Breast epithelium (tissue), 4 donors: ENCODE results near the gene ZFR2. TPM values are rescaled to one million over a fixed set of nuclear protein-coding genes. Genes with fewer than 3 reads are reported as not detected.
"Not testable (repeated sequence)": the region's sequence is repeated elsewhere in the genome, so short reads cannot be mapped to it uniquely, and the experiment has no call there.

ENCODE experiments used
- DNase-seq, 2 donors: peaks; one replicate each; pipeline ENCODE4 v3.0.0-alpha.2; 2019; ENCODE audit warnings: low spot score in 2 of 2
- H3K27ac ChIP-seq, 2 donors: fragments of 200-600 bp; sonication (generic) in 1 of 2; one replicate each; pipeline ENCODE4 v1.5.1; 2016 to 2019; ENCODE audit warnings: mild to moderate bottlenecking in 1 of 2
- H3K27me3 ChIP-seq, 2 donors: fragments of 200-600 bp; sonication (generic) in 1 of 2; one replicate each; pipeline versions ENCODE4 v1.5.1 to v1.6.0; 2017 to 2019; ENCODE audit warnings: control low read depth in 1 of 2, mild to moderate bottlenecking in 1 of 2
- H3K36me3 ChIP-seq: fragments of 200-600 bp; one replicate; pipeline ENCODE4 v1.5.1; 2019
- H3K4me1 ChIP-seq, 2 donors: fragments of 200-600 bp; sonication (generic); one replicate each; pipeline ENCODE4 v1.5.1; 2016 to 2019; ENCODE audit warnings: control low read depth in 1 of 2
- H3K4me3 ChIP-seq, 3 donors: fragments of 200-600 bp; sonication (generic); 1 replicate in 2 of 3; 2 replicates in 1 of 3; pipeline ENCODE4 v1.5.1; 2016 to 2019; ENCODE audit warnings: mild to moderate bottlenecking in 3 of 3, moderate library complexity in 2 of 3
- H3K9me3 ChIP-seq, 2 donors: fragments of 200-600 bp; sonication (generic) in 1 of 2; one replicate each; pipeline ENCODE4 v1.5.1; 2016 to 2019; ENCODE audit warnings: control low read depth in 1 of 2
- CTCF ChIP-seq, 3 donors: fragments of 450-650 bp; IDR thresholded peaks; one replicate each; pipeline ENCODE4 v1.5.1; 2016 to 2017; ENCODE audit warnings: antibody characterized with exemption in 3 of 3, mild to moderate bottlenecking in 3 of 3, moderate library complexity in 3 of 3
- POLR2A ChIP-seq: fragments of 450-650 bp; IDR thresholded peaks from one replicate; pipeline ENCODE4 v1.6.1; 2016; ENCODE audit warnings: antibody characterized with exemption, mild to moderate bottlenecking, moderate library complexity
- POLR2AphosphoS5 ChIP-seq, 3 donors: sonication (generic); formaldehyde crosslinking; IDR thresholded peaks; one replicate each; pipeline ENCODE4 v1.6.1; 2017; ENCODE audit warnings: antibody characterized with exemption in 3 of 3
- intact Hi-C: fragments of 100-400 bp; cut with DNase I; formaldehyde crosslinking; loops from one replicate; pipeline ENCODE4 v1.15.1; 2023; ENCODE audit warnings: low total_unique reads
- total RNA-seq, 3 donors: library from RNA; depleted of rRNA; stranded (reverse); fragments of >200 nt; gene quantifications; one replicate each; pipeline ENCODE4 v1.1.0, GENCODE V29; 2016

Gene ZFR2
- total RNA-seq, 3 donors from 2014 or later, result 0.98 TPM; not detected in 2

DNA sequence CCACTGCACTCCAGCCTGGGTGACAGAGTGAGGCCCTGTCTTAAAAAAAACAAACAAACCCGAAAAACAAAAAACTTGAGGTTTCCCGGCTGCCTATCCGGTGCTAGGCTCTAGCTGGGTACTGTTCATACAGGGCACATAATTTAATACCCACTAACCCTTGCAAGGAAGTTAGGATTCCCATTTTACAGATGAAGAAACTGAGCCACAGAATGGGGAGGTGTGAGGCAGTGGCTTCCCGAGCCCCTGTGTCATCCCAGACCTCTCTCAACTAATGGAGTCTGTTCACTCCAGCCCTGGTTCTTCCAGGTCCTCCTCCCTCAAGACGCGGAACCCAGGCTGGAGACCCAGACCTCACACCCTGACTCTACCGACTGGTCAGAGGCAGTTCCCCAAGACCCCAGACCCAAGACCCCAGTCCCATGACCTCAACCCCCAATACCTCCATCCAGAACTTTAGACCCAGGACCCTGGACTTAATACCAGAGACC is 107.9 kb downstream of the ZFR2 start:
- Histone ChIP-seq H3K4me3 (peak overlapping the region; percentile 86 to 91 (median 88)), H3K9me3 (no peaks in the 10 kb centered on the region), H3K27ac (peak overlapping the region; percentile 86 to 98), H3K27me3 (no peaks in the 10 kb centered on the region), H3K4me1 (no peaks in the 10 kb centered on the region), H3K36me3 (no peaks in the 10 kb centered on the region)
- no peak for DNase-seq
- intact Hi-C loops, result no loop called here
- TF ChIP-seq POLR2A (no peak), CTCF (IDR thresholded peaks at IDR 0.05) (no peak), POLR2AphosphoS5 (IDR thresholded peaks at IDR 0.05) (no peak)

DNA sequence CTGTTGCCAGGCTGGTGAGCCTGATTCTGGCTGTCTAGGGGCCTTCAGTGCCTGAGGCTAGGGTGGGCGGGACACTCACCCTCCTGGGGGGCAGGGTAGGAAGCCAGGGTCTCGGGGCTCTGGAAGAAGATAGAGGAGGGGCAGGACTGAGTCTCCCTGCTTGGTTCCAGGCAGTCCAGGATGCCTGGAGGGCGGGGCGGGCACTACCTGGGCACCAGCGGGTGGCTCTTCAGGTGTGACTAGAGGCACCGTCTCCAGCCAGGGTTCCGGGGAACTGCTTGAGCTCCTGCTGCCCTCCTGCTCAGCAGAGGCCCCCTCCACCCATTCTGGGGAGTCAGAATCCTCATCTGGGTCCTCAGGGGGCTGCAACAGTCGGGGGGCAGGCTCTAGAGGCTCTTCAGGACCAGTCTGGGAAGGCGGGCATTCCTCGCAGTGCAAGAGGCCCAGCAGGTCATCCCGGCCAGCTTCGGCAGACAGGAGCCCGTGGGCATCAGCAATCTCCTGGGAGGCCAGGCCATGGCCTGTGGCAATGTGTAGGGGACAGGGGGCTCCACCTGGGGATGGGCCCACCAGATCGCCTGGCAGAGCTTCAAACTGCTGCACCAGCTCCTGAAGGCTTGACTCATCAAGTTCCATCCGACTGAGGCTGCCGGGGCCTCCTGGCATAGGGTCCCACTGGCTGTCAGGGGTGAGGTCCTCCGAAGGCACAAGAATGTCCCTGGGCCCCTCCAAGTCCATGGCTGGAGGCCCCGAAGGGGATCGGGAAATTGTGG is 109.2 kb downstream of the ZFR2 start:
- no peak overlapping the region for H3K27ac ChIP-seq
- DNase-seq, result no peak
- H3K36me3 ChIP-seq, result no peaks in the 10 kb centered on the region
- no peaks in the 10 kb centered on the region for H3K27me3 ChIP-seq
- intact Hi-C loops, result no loop called here
- H3K4me1 ChIP-seq, result no peaks in the 10 kb centered on the region
- H3K9me3 ChIP-seq, result no peaks in the 10 kb centered on the region
- no peak for TF ChIP-seq POLR2A
- TF ChIP-seq POLR2AphosphoS5 (IDR thresholded peaks at IDR 0.05), result no peak
- TF ChIP-seq CTCF (IDR thresholded peaks at IDR 0.05), result no peak
- peak overlapping the region in 1 of 3 donors; percentile 27 for H3K4me3 ChIP-seq

- H3K36me3 ChIP-seq, DNase-seq, H3K9me3 ChIP-seq, H3K4me3 ChIP-seq, H3K27ac ChIP-seq, H3K27me3 ChIP-seq, H3K4me1 ChIP-seq, intact Hi-C loops: not testable (repeated sequence)
Observed at GRCh38 chr19:3758297-3758696, 110.5 kb downstream of the ZFR2 start.

DNA sequence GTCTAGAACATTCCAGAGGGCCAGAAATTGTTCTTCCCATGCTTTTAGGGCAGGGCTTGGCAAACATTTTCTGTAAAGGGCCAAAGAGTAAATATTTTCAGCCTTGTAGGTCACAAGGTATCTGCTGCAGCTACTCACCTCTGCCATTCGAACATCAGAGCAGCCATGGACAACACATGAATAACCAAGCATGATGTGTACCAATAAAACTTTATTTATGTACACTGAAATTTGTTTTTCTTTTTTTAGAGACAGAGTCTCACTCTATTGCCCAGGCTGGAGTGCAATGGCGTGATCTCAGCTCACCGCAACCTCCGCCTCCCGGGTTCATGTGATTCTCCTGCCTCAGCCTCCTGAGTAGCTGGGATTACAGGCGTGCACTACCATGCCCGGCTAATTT is 111.1 kb downstream of the ZFR2 start:
- not testable (repeated sequence) for H3K36me3 ChIP-seq

More for the DNA sequence above, 111.1 kb downstream of the ZFR2 start:
- H3K9me3 ChIP-seq, H3K27ac ChIP-seq, H3K27me3 ChIP-seq, DNase-seq, H3K4me1 ChIP-seq, intact Hi-C loops, H3K4me3 ChIP-seq: not testable (repeated sequence)

Other genes starting within 250 kb of the ZFR2 start
- gene CACTIN, start 242.2 kb downstream of the ZFR2 start, total RNA-seq, result 10 to 100 TPM; 21.8 to 30.5 (median 27.5) TPM
- gene PIP5K1C, start 168.6 kb downstream of the ZFR2 start, total RNA-seq, result 10 to 100 TPM; 14.6 to 15.7 (median 15.7) TPM
- 10 to 100 TPM in 2 of 3 donors, under 1 TPM in 1; 0.16 to 36.6 (median 20.0) TPM for gene TJP3, start 160.7 kb downstream of the ZFR2 start, total RNA-seq
- 10 to 100 TPM; 24.0 to 24.9 (median 24.6) TPM for gene APBA3, start 107.3 kb downstream of the ZFR2 start, total RNA-seq
- 10 to 100 TPM; 69.9 to 81.5 (median 73.4) TPM for gene MRPL54, start 106.4 kb downstream of the ZFR2 start, total RNA-seq
- gene RAX2, start 96.8 kb downstream of the ZFR2 start, total RNA-seq, result under 1 TPM in 1 of 3 donors, not detected in 2; 0.66 TPM
- 1 to 10 TPM; 1.8 to 5.6 (median 5.2) TPM for gene MATK, start 82.7 kb downstream of the ZFR2 start, total RNA-seq
- under 1 TPM in 1 of 3 donors, not detected in 2; 0.73 TPM for gene ATCAY, start 11.6 kb upstream of the ZFR2 start, total RNA-seq
- gene NMRK2, start 64.0 kb upstream of the ZFR2 start, total RNA-seq, result under 1 TPM in 2 of 3 donors, not detected in 1; 0.73 to 0.98 TPM
- gene DAPK3, start 102.1 kb upstream of the ZFR2 start, total RNA-seq, result 10 to 100 TPM; 60.3 to 68.6 (median 62.6) TPM
- gene EEF2, start 116.4 kb upstream of the ZFR2 start, total RNA-seq, result 1,000 to 10,000 TPM; 1,628 to 2,598 (median 1,993) TPM
- gene PIAS4, start 138.7 kb upstream of the ZFR2 start, total RNA-seq, result 10 to 100 TPM in 2 of 3 donors, 1 to 10 TPM in 1; 9.4 to 17.0 (median 15.7) TPM
- gene ZBTB7A, start 197.9 kb upstream of the ZFR2 start, total RNA-seq, result 10 to 100 TPM; 29.0 to 38.7 (median 29.8) TPM